Aorta (tissue), 5 donors: ENCODE measurements around the gene CSF1. TPM values are rescaled to one million over a fixed set of nuclear protein-coding genes. Genes with fewer than 3 reads are reported as not detected.

ENCODE experiments used
- ATAC-seq: fragments of 200-7000 bp; cut with Tn5 transposase; one replicate; pipeline ENCODE4 v1.9.1; 2022; ENCODE audit warnings: moderate library complexity; ENCODE audit not compliant: low FRiP score
- DNase-seq, 2 donors: peaks; one replicate each; pipeline ENCODE4 v3.0.0-alpha.2; 2020
- H3K27ac ChIP-seq, 2 donors: one replicate each; pipeline ENCODE4 v1.5.1; 2013; ENCODE audit warnings: low read length in 2 of 2, mild to moderate bottlenecking in 2 of 2, moderate library complexity in 2 of 2, control low read depth in 1 of 2, inconsistent platforms in 1 of 2, low read depth in 1 of 2
- H3K27me3 ChIP-seq, 2 donors: one replicate each; pipeline ENCODE4 v1.6.1; 2013; ENCODE audit warnings: control low read depth in 1 of 2, low read length in 1 of 2, mild to moderate bottlenecking in 1 of 2, moderate library complexity in 1 of 2; ENCODE audit not compliant: insufficient read depth in 2 of 2, control insufficient read depth in 1 of 2
- H3K36me3 ChIP-seq, 2 donors: one replicate each; pipeline ENCODE4 v1.6.1; 2013; ENCODE audit warnings: control low read depth in 1 of 2, low read length in 1 of 2, mild to moderate bottlenecking in 1 of 2; ENCODE audit not compliant: insufficient read depth in 2 of 2, control insufficient read depth in 1 of 2
- H3K4me1 ChIP-seq, 2 donors: one replicate each; pipeline ENCODE4 v1.6.1; 2013; ENCODE audit warnings: low read length in 2 of 2, control low read depth in 1 of 2, mild to moderate bottlenecking in 1 of 2, moderate library complexity in 1 of 2; ENCODE audit not compliant: insufficient read depth in 2 of 2, control insufficient read depth in 1 of 2
- H3K4me3 ChIP-seq, 2 donors: one replicate each; pipeline ENCODE4 v1.5.1; 2013; ENCODE audit warnings: low read length in 2 of 2, control low read depth in 1 of 2, mild to moderate bottlenecking in 1 of 2
- H3K9me3 ChIP-seq: one replicate; pipeline ENCODE4 v1.6.1; 2013; ENCODE audit warnings: mild to moderate bottlenecking, low read length; ENCODE audit not compliant: control insufficient read depth
- WGBS, 2 donors: extraction: QIAGEN DNeasy Blood & Tissue Kit; methylation state at CpG; one replicate each; pipeline ENCODE4 v1.1.7; 2013; 5-methylcytosine and 5-hydroxymethylcytosine counted together
- intact Hi-C, 2 donors: fragments of 100-400 bp; cut with DNase I; formaldehyde crosslinking; loops; one replicate each; pipeline versions ENCODE4 v1.14.2 to v1.15.0; 2022
- polyA plus RNA-seq, 2 donors: library from polyadenylated mRNA; stranded (reverse); fragments of 200-250 nt; gene quantifications; one replicate each; pipeline ENCODE4 v1.2.3, GENCODE V29; 2013
- total RNA-seq, 2 donors: library from RNA; stranded (reverse); fragmentation: NEBNext Ultra II Directional; extraction: Animal tissue kit (Norgen Biotek cat#: 25700); gene quantifications; one replicate each; pipeline ENCODE4 v1.2.1, GENCODE V29; 2021
- donor health status: healthy with polysubstance abuse.
- donor health status: Bipolar disorder and iron deficiency.
- donor health status: DM: no; HTN: no; CAD: no.
- donor health status: DM: no; HTN: no; CAD: no.
- donor health status: DM: yes; HTN: yes; CAD: no.

CSF1 gene
- total and polyA plus RNA-seq, 4 donors, result 5.0 to 69.1 (median 49.1) TPM

DNA sequence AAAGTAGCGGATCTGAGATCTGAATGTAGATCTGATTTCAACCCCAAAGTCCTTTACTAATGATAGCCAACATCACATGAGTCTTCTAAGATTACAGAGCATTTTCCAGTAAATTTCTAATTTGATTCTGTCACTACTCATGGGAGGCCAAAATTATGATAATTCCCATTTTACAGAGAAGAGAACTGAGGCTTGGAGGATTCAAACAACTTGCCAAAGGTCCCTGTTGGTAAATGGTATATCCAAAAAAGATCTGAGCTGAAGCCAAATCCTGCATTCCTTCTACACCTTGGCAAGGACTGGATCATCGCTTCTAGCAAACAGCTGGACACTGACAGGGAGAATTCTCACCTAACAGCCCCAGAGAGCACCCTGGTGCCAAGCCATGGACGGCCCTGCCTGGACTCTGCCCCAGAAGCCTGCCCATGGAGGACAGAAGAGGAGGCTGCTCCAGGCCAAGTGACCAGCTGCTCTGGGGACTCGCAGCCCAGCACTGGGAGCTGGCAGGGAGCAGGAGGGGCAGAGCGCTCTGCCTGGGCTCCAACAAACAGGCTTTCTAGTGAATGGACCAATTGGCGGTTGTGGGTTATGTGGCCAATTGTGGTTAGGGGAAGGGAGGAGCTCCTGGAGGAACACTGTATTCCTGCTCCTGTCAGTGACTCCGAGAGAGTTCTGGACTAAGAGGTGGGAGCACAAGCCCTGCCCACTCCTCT, 6.4 kb upstream of the CSF1 start:
- no peaks in the 10 kb centered on the region for H3K4me1 ChIP-seq
- H3K27ac ChIP-seq, result no peak overlapping the region
- H3K27me3 ChIP-seq, result no peaks in the 10 kb centered on the region
- DNase-seq (no peak), ATAC-seq (no peak)
- intact Hi-C loops, result no loop called here
- H3K36me3 ChIP-seq, result no peaks in the 10 kb centered on the region
- no peaks in the 10 kb centered on the region for H3K9me3 ChIP-seq
- no peak overlapping the region for H3K4me3 ChIP-seq
- 80 to 87% methylated on average over 7 of the region's 7 CpGs for WGBS, 2 donors

- Histone ChIP-seq H3K9me3 (no peaks in the 10 kb centered on the region), H3K36me3 (no peaks in the 10 kb centered on the region), H3K27ac (no peak overlapping the region), H3K27me3 (no peaks in the 10 kb centered on the region), H3K4me3 (no peak overlapping the region), H3K4me1 (no peaks in the 10 kb centered on the region)
- WGBS, 2 donors, result 92 to 94% methylated on average over 7 of the region's 7 CpGs
- ATAC-seq, result no peak
- intact Hi-C loops, result no loop called here
- DNase-seq, result no peak
Observed at GRCh38 chr1:109905491-109905890, 5.2 kb upstream of the CSF1 start.

- H3K9me3 ChIP-seq, result no peaks in the 10 kb centered on the region
- H3K4me3 ChIP-seq, result no peak overlapping the region
- intact Hi-C loops, result no loop called here
- no peak for DNase-seq
- no peak for ATAC-seq
- 91 to 95% methylated on average over 7 of the region's 7 CpGs for WGBS, 2 donors
- H3K36me3 ChIP-seq, result no peaks in the 10 kb centered on the region
- H3K4me1 ChIP-seq, result no peaks in the 10 kb centered on the region
- H3K27me3 ChIP-seq, result no peaks in the 10 kb centered on the region
- no peak overlapping the region for H3K27ac ChIP-seq
Observed at GRCh38 chr1:109906160-109906838, 4.3 kb upstream of the CSF1 start.

- H3K4me3 ChIP-seq, result no peak overlapping the region
- intact Hi-C loops, result no loop called here
- no peak for DNase-seq
- no peak for ATAC-seq
- no peak overlapping the region for H3K27ac ChIP-seq
- H3K27me3 ChIP-seq, result no peaks in the 10 kb centered on the region
- H3K9me3 ChIP-seq, result no peaks in the 10 kb centered on the region
- no peaks in the 10 kb centered on the region for H3K36me3 ChIP-seq
- peaks cover 0 to 3% of the 10 kb centered on the region in 2 donors for H3K4me1 ChIP-seq
- 90 to 93% methylated on average over 4 of the region's 4 CpGs for WGBS, 2 donors
Observed at GRCh38 chr1:109906839-109907180, 3.8 kb upstream of the CSF1 start.

DNA sequence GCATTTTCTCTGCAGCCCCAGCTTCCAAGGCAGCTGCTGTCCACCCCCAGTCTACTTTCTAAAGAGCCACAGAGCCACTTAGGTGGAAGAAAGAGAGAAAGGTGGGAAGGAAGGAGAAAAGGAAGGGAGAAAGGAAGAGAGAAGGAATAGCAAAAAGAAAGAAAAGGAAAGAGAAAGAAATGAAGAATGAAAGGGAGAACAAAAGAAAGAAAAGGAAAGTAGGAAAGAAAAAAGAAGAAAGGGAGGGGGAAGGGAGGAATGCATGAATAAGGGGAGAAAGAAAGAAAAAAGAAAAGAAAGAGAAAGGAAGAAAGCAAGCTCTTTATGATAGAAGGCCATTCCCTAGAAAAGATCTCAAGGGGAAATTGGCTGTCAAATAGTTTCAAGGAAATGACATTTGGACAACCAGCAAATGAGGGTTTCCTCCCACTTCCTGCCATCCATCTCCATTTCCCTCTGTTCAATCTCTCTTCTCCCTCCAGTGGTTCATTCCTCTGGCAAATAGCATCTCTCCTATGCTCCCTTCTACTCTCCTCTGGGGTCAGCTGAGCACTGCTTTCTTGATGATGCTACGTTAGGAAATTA, 3.4 kb upstream of the CSF1 start:
- DNase-seq, result no peak
- Histone ChIP-seq H3K27ac (no peak overlapping the region), H3K4me3 (no peak overlapping the region), H3K36me3 (no peaks in the 10 kb centered on the region), H3K4me1 (peaks cover 0 to 3% of the 10 kb centered on the region in 2 donors), H3K27me3 (no peaks in the 10 kb centered on the region), H3K9me3 (no peaks in the 10 kb centered on the region)
- WGBS, 2 donors, result 95 to 97% methylated on average over 1 of the region's 1 CpG
- no peak for ATAC-seq
- intact Hi-C loops, result no loop called here

DNA sequence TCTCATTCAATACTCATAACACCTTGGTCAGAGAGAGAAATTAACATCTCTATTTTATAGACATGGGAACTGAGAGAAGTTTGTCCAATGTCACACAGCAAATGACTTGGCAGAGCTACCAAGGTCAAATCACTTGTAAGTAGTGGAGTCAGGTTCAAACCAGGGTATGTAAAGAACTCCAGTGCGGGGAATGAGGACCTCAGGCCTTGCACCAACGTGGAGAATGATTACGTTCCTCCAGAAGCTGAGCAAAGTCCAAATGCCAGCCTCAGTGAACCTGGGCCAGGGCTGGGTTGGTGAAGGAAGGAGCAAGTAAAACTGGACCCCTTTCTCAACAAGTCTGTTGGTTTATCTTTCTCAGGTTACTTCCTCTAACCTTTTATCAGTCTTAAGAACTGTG, 1.8 kb upstream of the CSF1 start:
- intact Hi-C loops, result no loop called here
- Histone ChIP-seq H3K4me1 (peaks cover 0 to 3% of the 10 kb centered on the region in 2 donors), H3K4me3 (no peak overlapping the region), H3K36me3 (no peaks in the 10 kb centered on the region), H3K9me3 (no peaks in the 10 kb centered on the region), H3K27ac (no peak overlapping the region), H3K27me3 (no peaks in the 10 kb centered on the region)
- 90 to 97% methylated on average over 3 of the region's 3 CpGs for WGBS, 2 donors
- no peak for DNase-seq
- no peak for ATAC-seq

- Histone ChIP-seq H3K9me3 (no peaks in the 10 kb centered on the region), H3K4me3 (no peak overlapping the region), H3K36me3 (no peaks in the 10 kb centered on the region), H3K4me1 (peaks cover 0 to 3% of the 10 kb centered on the region in 2 donors), H3K27ac (no peak overlapping the region), H3K27me3 (no peaks in the 10 kb centered on the region)
- ATAC-seq (no peak), DNase-seq (no peak)
- intact Hi-C loops, result no loop called here
- WGBS, 2 donors, result 70 to 76% methylated on average over 3 of the region's 3 CpGs
Observed at GRCh38 chr1:109909561-109909960, 1.1 kb upstream of the CSF1 start.

DNA sequence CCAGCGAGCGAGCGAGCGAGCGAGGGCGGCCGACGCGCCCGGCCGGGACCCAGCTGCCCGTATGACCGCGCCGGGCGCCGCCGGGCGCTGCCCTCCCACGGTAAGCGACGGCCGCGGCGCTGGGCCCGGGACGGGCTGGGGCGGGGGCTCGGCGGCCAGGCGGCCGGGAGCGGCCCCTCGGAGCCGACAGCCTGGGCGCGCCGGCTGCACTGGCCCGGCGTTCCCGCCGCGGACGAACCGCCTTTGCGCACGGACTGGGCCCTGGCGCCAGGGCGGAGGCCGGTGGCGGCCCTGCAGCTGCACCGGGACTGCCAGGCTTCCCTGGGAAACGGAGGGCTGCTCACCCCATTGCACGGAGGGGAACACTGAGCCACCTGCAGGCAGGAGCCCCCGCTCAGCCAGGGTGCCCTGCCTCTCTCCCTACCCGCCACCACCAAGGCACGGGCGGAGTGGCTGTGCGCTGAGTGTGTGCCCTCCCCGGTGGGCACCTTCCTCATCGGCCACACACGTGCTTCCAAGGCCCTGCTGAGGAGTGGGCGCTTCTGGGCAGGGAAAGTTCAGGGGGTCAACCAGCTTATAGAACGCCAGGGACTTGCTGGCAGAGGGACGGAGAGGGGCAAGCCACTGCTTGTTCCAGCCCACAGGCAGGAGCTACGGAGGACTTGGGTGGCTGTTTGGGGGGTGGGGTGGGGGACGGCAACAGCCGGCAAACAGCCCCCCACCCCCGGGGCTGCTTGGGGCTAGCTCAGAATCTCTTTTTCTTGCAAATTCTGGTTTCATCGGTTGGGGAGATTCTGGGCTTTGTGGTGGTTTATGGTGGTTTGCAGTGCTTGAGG, 532 bp downstream of the CSF1 start:
- intact Hi-C loops, result loop anchor here (2.0 to 5.0 kb wide), 6 partner anchors 34 to 129 kb away; partner anchors contain the start of gene AHCYL1 (in 1 of the 2)
- DNase-seq (no peak), ATAC-seq (peak; percentile 1)
- 1% methylated on average over 69 to 70 of the region's 70 CpGs for WGBS, 2 donors
- no peaks in the 10 kb centered on the region for H3K27me3 ChIP-seq
- peaks cover 0 to 3% of the 10 kb centered on the region in 2 donors for H3K4me1 ChIP-seq
- H3K36me3 ChIP-seq, result no peaks in the 10 kb centered on the region
- H3K4me3 ChIP-seq, result peak overlapping the region; percentile 74 to 82
- H3K9me3 ChIP-seq, result no peaks in the 10 kb centered on the region
- peak overlapping the region in 1 of 2 donors; percentile 9 for H3K27ac ChIP-seq
